ENCODE measurements around the gene CPEB3. TPM values are rescaled to one million over a fixed set of nuclear protein-coding genes. Genes with fewer than 3 reads are reported as not detected.

The CPEB3 gene
- total RNA-seq, 1 donor from 2014 or later: 6.9 TPM

GRCh38 chr10:92062273-92062672 lies 228.6 kb downstream of the CPEB3 start:
- H3K9me3 ChIP-seq: no peaks in the 10 kb centered on the region
- no peaks in the 10 kb centered on the region for H3K27me3 ChIP-seq (ENCODE audit: low read depth)
- DNase-seq (no peak), ATAC-seq (no peak)
- intact Hi-C loops (cut with DNase I): no loop called here
- peaks cover 3% of the 10 kb centered on the region for H3K4me1 ChIP-seq
- H3K27ac ChIP-seq: no peak overlapping the region
- H3K4me3 ChIP-seq: no peak overlapping the region
- no peaks in the 10 kb centered on the region for H3K36me3 ChIP-seq
- TF ChIP-seq CTCF (IDR thresholded peaks at IDR 0.05): no peak

GRCh38 chr10:92054807-92055206 lies 236.1 kb downstream of the CPEB3 start:
- no peaks in the 10 kb centered on the region for H3K9me3 ChIP-seq

GRCh38 chr10:92052741-92053140 lies 238.1 kb downstream of the CPEB3 start:
- DNase-seq: no peak
- H3K27ac ChIP-seq: no peak overlapping the region
- no peak for TF ChIP-seq CTCF (IDR thresholded peaks at IDR 0.05)
- no peaks in the 10 kb centered on the region for H3K27me3 ChIP-seq (ENCODE audit: low read depth)
- no peaks in the 10 kb centered on the region for H3K4me1 ChIP-seq
- H3K36me3 ChIP-seq: peaks cover 22% of the 10 kb centered on the region
- H3K9me3 ChIP-seq: no peaks in the 10 kb centered on the region
- no peak for ATAC-seq
- intact Hi-C loops (cut with DNase I): no loop called here
- no peak overlapping the region for H3K4me3 ChIP-seq

More at GRCh38 chr10:92054807-92055206, 236.1 kb downstream of the CPEB3 start:
- no peak overlapping the region for H3K4me3 ChIP-seq
- no peak overlapping the region for H3K27ac ChIP-seq
- H3K4me1 ChIP-seq: peaks cover 3% of the 10 kb centered on the region
- ATAC-seq (no peak), DNase-seq (no peak)
- no peak for TF ChIP-seq CTCF (IDR thresholded peaks at IDR 0.05)
- H3K36me3 ChIP-seq: peaks cover 22% of the 10 kb centered on the region
- intact Hi-C loops (cut with DNase I): no loop called here
- no peaks in the 10 kb centered on the region for H3K27me3 ChIP-seq (ENCODE audit: low read depth)

GRCh38 chr10:92052088-92052487 lies 238.8 kb downstream of the CPEB3 start:
- DNase-seq: peak; percentile 78
- peak; percentile 75 to 93 for ATAC-seq
- no peaks in the 10 kb centered on the region for H3K4me1 ChIP-seq
- H3K27me3 ChIP-seq (ENCODE audit: low read depth): no peaks in the 10 kb centered on the region
- H3K27ac ChIP-seq: no peak overlapping the region
- H3K4me3 ChIP-seq: no peak overlapping the region
- intact Hi-C loops (cut with DNase I): no loop called here
- H3K9me3 ChIP-seq: no peaks in the 10 kb centered on the region
- no peak for TF ChIP-seq CTCF (IDR thresholded peaks at IDR 0.05)
- peaks cover 22% of the 10 kb centered on the region for H3K36me3 ChIP-seq

GRCh38 chr10:92047215-92047614 lies 243.7 kb downstream of the CPEB3 start:
- intact Hi-C loops (cut with DNase I): no loop called here
- DNase-seq (no peak), ATAC-seq (no peak)
- TF ChIP-seq CTCF (IDR thresholded peaks at IDR 0.05): no peak
- H3K9me3 ChIP-seq: no peaks in the 10 kb centered on the region
- H3K4me1 ChIP-seq: no peaks in the 10 kb centered on the region
- no peaks in the 10 kb centered on the region for H3K27me3 ChIP-seq (ENCODE audit: low read depth)
- peaks cover 14% of the 10 kb centered on the region for H3K36me3 ChIP-seq
- H3K4me3 ChIP-seq: no peak overlapping the region
- H3K27ac ChIP-seq: no peak overlapping the region

- no peak overlapping the region for H3K4me3 ChIP-seq
- intact Hi-C loops (cut with DNase I): no loop called here
- DNase-seq (no peak), ATAC-seq (peak in 1 of 2 donors; percentile 38)
- no peaks in the 10 kb centered on the region for H3K27me3 ChIP-seq (ENCODE audit: low read depth)
- H3K9me3 ChIP-seq: no peaks in the 10 kb centered on the region
- H3K36me3 ChIP-seq: no peaks in the 10 kb centered on the region
- TF ChIP-seq CTCF (IDR thresholded peaks at IDR 0.05): no peak
- H3K27ac ChIP-seq: no peak overlapping the region
- H3K4me1 ChIP-seq: no peaks in the 10 kb centered on the region
These were observed 245.2 kb downstream of the CPEB3 start for GRCh38 chr10:92045641-92046106.

Measured in lower lobe of right lung (tissue), 2 donors.